HUES6 (cell line): ENCODE results near the gene MTCL1.

Experiments used
- H3K27ac ChIP-seq: 2 replicates; pipeline ENCODE4 v1.7.0; 2013; ENCODE audit warnings: low read depth, mild to moderate bottlenecking, low read length, inconsistent platforms
- H3K27me3 ChIP-seq: 2 replicates; pipeline ENCODE4 v1.6.1; 2013; ENCODE audit warnings: low read length; ENCODE audit not compliant: control insufficient read depth, insufficient read depth
- H3K36me3 ChIP-seq: 2 replicates; pipeline ENCODE4 v1.6.1; 2013; ENCODE audit warnings: low read length; ENCODE audit not compliant: control insufficient read depth, insufficient read depth
- H3K4me1 ChIP-seq: 2 replicates; pipeline ENCODE4 v1.6.1; 2013; ENCODE audit warnings: low read length; ENCODE audit not compliant: control insufficient read depth, insufficient read depth
- H3K4me3 ChIP-seq: 2 replicates; pipeline ENCODE4 v1.5.1; 2013; ENCODE audit warnings: low read depth, low read length
- H3K9ac ChIP-seq: one replicate; pipeline ENCODE4 v1.6.1; 2013; ENCODE audit warnings: mild to moderate bottlenecking, low read length
- H3K9me3 ChIP-seq: 2 replicates; pipeline ENCODE4 v1.6.1; 2013; ENCODE audit warnings: low read depth, low read length; ENCODE audit not compliant: control insufficient read depth, insufficient read depth

The MTCL1 gene

GRCh38 chr18:8730080-8730827 is 24.9 kb downstream of the MTCL1 start:
- Histone ChIP-seq H3K9ac (no peak overlapping the region), H3K4me3 (no peak overlapping the region), H3K27ac (no peak overlapping the region), H3K9me3 (no peaks in the 10 kb centered on the region), H3K36me3 (peaks cover 16% of the 10 kb centered on the region), H3K4me1 (peaks cover 19% of the 10 kb centered on the region), H3K27me3 (no peaks in the 10 kb centered on the region)

GRCh38 chr18:8732442-8733360 is 27.3 kb downstream of the MTCL1 start:
- 0 out of 2 replicates have a peak overlapping the region, but pooled peaks have one; percentile 12 for H3K27ac ChIP-seq
- no peak overlapping the region for H3K4me3 ChIP-seq
- H3K9ac ChIP-seq, result no peak overlapping the region
- H3K9me3 ChIP-seq, result no peaks in the 10 kb centered on the region
- H3K4me1 ChIP-seq, result peaks cover 22% of the 10 kb centered on the region
- H3K27me3 ChIP-seq, result no peaks in the 10 kb centered on the region
- H3K36me3 ChIP-seq, result peaks cover 20% of the 10 kb centered on the region

GRCh38 chr18:8734496-8734895 is 29.1 kb downstream of the MTCL1 start:
- H3K27ac ChIP-seq, result no peak overlapping the region
- H3K9ac ChIP-seq, result no peak overlapping the region
- H3K27me3 ChIP-seq, result no peaks in the 10 kb centered on the region
- peaks cover 22% of the 10 kb centered on the region for H3K4me1 ChIP-seq
- peaks cover 28% of the 10 kb centered on the region for H3K36me3 ChIP-seq
- no peaks in the 10 kb centered on the region for H3K9me3 ChIP-seq
- H3K4me3 ChIP-seq, result no peak overlapping the region

- Histone ChIP-seq H3K4me1 (peaks cover 22% of the 10 kb centered on the region), H3K9me3 (no peaks in the 10 kb centered on the region), H3K4me3 (no peak overlapping the region), H3K27me3 (no peaks in the 10 kb centered on the region), H3K27ac (no peak overlapping the region), H3K36me3 (peaks cover 24% of the 10 kb centered on the region), H3K9ac (no peak overlapping the region)
These were observed 29.9 kb downstream of the MTCL1 start for GRCh38 chr18:8735274-8735673.

- Histone ChIP-seq H3K9me3 (no peaks in the 10 kb centered on the region), H3K27ac (no peak overlapping the region), H3K4me3 (no peak overlapping the region), H3K9ac (no peak overlapping the region), H3K4me1 (no peaks in the 10 kb centered on the region), H3K36me3 (peaks cover 32% of the 10 kb centered on the region), H3K27me3 (no peaks in the 10 kb centered on the region)
These were observed 35.8 kb downstream of the MTCL1 start for GRCh38 chr18:8741117-8741516.

- peaks cover 29% of the 10 kb centered on the region for H3K36me3 ChIP-seq
- no peak overlapping the region for H3K9ac ChIP-seq
These were observed 36.2 kb downstream of the MTCL1 start for GRCh38 chr18:8741532-8741931.

GRCh38 chr18:8742387-8743361 is 37.3 kb downstream of the MTCL1 start:
- Histone ChIP-seq H3K27ac (no peak overlapping the region), H3K4me3 (no peak overlapping the region), H3K9me3 (no peaks in the 10 kb centered on the region), H3K27me3 (no peaks in the 10 kb centered on the region), H3K9ac (no peak overlapping the region), H3K4me1 (no peaks in the 10 kb centered on the region), H3K36me3 (peaks cover 30% of the 10 kb centered on the region)

More at GRCh38 chr18:8741532-8741931, 36.2 kb downstream of the MTCL1 start:
- Histone ChIP-seq H3K4me3 (no peak overlapping the region), H3K27me3 (no peaks in the 10 kb centered on the region), H3K9me3 (no peaks in the 10 kb centered on the region), H3K4me1 (no peaks in the 10 kb centered on the region), H3K27ac (no peak overlapping the region)

- Histone ChIP-seq H3K36me3 (peaks cover 29% of the 10 kb centered on the region), H3K27me3 (no peaks in the 10 kb centered on the region), H3K4me1 (no peaks in the 10 kb centered on the region), H3K27ac (no peak overlapping the region), H3K9ac (no peak overlapping the region), H3K9me3 (no peaks in the 10 kb centered on the region), H3K4me3 (no peak overlapping the region)
These were observed 38.7 kb downstream of the MTCL1 start for GRCh38 chr18:8744038-8744437.

- H3K9me3 ChIP-seq, result no peaks in the 10 kb centered on the region
- no peak overlapping the region for H3K4me3 ChIP-seq
- H3K27me3 ChIP-seq, result no peaks in the 10 kb centered on the region
- no peaks in the 10 kb centered on the region for H3K4me1 ChIP-seq
- no peak overlapping the region for H3K27ac ChIP-seq
- no peak overlapping the region for H3K9ac ChIP-seq
- peaks cover 35% of the 10 kb centered on the region for H3K36me3 ChIP-seq
These were observed 39.3 kb downstream of the MTCL1 start for GRCh38 chr18:8744656-8745055.

GRCh38 chr18:8745355-8746014 is 40.1 kb downstream of the MTCL1 start:
- H3K27ac ChIP-seq, result no peak overlapping the region
- H3K4me3 ChIP-seq, result no peak overlapping the region
- H3K4me1 ChIP-seq, result no peaks in the 10 kb centered on the region
- no peaks in the 10 kb centered on the region for H3K9me3 ChIP-seq
- H3K36me3 ChIP-seq, result peaks cover 35% of the 10 kb centered on the region
- no peaks in the 10 kb centered on the region for H3K27me3 ChIP-seq
- H3K9ac ChIP-seq, result no peak overlapping the region
